ENCODE data around the gene CAVIN1.
"Not testable (repeated sequence)": the region's sequence is repeated elsewhere in the genome, so short reads cannot be mapped to it uniquely, and the experiment has no call there.

CAVIN1 gene

DNA sequence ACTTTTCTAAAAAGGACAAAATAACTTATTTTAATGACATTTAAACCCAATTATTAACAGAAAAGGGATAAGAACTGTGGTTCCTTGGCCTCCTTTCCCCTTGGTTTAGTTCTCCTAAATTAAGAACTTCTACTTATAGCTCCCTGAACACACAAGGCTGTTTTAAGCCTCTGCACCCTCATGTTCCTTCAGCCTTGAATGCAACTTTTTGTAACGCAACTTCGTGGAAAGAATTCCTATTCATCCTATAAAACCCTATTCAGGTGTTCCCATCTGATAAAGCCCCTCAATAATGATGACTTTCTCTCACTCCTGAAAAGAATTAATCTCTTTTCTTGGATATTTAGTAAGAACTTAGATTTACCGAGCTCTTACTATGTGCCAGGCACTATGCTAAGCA, 41.2 kb downstream of the CAVIN1 start:
- no peak for DNase-seq (ENCODE audit: low read depth in 1 of 2, low spot score in 1 of 2)

DNA sequence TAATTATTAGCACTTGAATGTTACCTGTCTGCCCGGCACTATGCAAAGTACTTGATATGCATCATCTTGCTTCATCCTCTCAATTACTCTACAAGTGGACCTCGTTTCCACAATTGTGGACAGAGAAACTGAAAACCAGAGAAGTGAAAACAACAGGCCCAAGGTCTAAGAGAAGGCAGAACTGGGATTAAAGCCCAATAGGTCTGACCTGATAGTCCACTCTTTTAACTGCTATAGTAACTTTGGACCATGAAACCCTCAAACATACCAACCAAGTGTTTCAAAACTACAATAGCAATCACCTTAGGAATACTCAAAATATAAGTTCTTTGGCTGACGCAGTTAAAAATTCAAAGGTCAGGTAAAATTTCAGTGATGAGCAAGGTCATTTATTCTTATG, 42.1 kb downstream of the CAVIN1 start:
- no peak for DNase-seq (ENCODE audit: low read depth in 1 of 2, low spot score in 1 of 2)

DNA sequence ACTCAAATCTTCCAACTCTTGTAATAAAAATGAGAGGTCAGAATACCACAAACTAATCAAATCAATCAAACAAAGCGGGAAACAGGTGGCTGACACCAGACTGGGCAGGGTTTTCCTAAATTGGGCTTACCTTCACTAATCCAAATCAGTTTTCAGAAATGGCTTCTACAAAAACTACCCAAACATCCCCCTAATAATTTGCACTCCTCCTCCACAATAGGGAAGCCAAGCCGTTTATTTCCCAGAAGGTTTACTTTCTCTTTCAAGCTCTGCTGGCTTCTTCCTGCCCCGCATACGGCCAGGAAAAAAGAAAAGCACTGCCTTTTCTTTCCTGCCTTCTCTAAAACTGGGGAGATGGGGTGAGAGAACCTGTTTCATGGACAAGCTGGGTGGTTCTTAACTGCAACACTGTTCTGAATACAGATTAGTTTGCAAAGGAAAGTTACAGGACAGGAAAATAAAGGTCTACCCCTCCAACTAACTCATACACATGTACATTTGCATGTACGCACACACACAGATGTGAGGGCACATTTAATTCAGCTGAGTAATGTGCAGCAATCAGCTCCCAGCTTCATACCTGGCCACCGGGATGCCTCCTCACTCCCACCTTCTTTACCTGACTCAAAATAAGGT, 44.0 kb downstream of the CAVIN1 start:
- no peak for DNase-seq (ENCODE audit: low read depth in 1 of 2, low spot score in 1 of 2)

DNA sequence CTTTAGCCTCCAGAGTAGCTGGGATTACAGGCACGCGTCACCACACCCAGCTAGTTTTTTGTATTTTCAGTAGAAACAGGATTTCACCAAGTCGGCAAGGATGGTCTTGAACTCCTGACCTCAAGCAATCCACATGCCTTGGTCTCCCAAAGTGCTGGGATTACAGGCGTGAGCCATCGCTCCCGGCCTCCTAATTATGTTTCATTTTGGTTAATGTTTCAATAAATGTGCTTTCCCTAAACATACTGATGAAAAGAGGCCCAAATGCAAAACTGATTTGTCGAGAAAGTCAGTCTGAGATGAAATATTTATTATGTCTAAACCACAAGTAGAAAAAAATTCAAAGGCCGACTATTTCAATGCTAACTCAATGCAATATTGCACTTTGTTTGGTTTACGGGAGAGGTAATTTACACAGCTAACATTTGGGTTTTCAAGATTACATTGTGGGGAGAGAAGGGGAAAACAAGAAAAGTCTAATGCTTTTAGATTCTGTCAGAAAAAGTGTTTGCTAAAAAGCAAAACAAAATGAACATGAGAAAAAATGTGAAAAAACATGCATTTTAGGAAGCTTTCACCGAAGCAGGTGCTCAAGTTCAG, 44.6 kb downstream of the CAVIN1 start:
- no peak for DNase-seq (ENCODE audit: low read depth in 1 of 2, low spot score in 1 of 2)

DNA sequence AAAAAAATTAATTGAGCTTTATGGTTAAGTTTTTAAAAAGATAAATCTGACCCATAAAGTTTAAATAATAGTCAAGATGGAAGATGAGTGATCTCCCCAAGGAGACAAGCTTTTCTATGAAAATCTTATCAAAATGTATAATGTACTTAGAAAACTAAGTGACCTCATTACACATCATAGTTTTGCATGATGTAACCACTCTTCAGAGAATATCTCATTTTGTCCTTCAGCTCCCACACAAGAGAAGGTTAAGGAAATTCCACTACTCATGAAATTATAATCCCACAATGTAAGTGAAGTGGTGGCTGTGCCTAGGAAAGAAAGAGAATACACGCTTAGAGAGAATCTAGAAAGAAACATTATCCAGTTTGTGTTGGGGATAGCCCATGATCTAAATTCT, 49.2 kb downstream of the CAVIN1 start:
- no peak for DNase-seq (ENCODE audit: low read depth in 1 of 2, low spot score in 1 of 2)

DNA sequence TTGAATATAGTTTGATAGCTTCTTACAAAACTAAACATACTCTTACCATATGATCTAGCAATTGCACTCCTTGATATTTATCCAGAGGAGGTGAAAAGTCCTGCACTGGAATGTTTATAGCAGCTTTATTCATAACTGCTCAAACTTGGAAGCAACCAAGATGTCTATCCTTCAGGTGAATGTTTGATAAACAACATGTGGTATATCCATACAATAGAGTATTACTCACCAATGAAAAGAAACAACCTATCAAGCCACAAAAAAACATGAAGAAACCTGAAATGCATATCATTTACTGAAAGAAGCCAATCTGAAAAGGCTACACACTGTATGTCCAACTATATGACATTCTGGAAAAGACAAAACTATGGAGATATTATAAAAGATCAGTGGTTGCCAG, 50.9 kb downstream of the CAVIN1 start:
- no peak for DNase-seq (ENCODE audit: low read depth in 1 of 2, low spot score in 1 of 2)

DNA sequence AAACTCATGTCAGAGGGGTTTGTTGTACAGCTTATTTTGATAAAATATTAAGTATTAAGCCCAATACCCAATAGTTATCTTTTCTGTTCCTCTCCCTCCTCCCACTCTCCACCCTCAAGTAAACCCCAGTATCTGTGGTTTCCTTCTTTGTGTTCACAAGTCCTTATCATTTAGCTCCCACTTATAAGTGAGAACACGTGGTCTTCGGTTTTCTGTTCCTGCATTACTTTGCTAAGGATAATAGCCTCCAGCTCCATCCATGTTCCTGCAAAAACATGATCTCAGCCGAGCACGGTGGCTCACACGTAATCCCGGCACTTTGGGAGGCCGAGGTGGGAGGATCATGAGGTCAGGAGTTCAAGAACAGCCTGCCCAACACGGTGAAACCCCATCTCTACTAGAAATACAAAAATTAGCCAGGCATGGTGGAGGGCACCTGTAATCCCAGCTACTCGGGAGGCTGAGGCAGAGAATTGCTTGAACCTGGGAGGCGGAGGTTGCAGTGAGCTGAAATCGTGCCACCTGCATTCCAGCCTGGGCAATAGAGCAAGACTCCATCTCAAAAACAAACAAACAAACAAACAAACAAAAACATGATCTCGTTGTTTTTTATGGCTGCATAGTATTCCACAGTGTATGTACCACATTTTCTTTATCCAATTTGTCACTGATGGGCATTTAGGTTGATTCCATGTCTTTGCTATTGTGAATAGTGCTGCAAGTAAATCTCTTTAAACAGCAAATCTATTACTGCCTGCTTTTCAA, 54.1 kb downstream of the CAVIN1 start:
- not testable (repeated sequence) for DNase-seq (ENCODE audit: low read depth in 1 of 2, low spot score in 1 of 2)

DNA sequence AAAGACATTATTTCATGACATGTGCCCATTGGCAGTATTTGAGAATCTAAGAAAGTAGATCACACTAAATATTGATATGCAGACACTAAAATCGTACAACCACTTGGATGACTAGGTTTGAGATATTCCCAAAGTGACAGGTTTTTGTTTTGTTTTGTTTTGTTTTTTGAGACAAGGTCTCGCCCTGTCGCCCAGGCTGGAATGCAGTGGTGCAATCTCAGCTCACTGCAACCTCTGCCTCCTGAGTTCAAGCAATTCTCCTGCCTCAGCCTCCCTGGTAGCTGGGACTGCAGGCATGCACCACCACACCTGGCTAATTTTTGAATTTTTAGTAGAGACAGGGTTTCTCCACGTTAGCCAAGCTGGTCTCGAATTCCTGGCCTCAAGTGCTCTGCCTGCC, 54.7 kb downstream of the CAVIN1 start:
- not testable (repeated sequence) for DNase-seq (ENCODE audit: low read depth in 1 of 2, low spot score in 1 of 2)

DNA sequence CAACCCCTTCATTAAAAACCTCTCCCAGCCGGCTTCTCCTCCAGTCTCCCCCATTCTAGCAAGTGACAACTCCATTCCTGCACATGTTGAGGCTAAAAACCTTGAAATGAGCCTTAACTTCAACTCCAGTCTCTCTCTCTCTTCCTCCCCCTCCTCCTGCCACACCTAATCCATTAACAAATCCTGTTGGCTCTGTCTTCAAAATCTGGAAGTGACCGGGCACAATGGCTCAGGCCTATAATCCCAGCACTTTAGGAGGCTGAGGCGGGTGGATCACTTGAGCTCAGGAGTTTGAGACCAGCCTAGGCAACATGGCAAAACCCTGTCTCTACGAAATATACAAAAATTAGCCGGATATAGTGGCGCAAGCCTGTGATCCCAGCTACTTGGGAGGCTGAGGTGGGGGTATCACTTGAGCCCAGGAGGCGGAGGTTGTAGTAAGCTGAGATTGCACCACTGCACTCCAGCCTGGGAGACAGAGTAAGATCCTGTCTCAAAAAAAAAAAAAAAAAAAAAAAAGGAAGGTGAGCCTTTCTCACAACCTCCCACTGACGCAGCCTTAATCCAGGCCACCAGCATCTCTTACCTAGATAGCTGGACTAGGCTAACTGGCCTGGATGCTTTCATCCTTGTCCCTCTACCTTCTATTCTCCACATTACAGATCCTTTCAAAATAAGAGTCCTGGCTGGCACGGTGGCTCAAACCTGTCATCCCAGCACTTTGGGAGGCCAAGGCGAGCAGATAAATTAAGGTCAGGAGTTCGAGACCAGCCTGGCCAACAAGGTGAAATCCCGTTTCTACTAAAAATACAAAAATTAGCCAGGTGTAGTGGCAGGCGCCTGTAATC, 56.7 kb downstream of the CAVIN1 start:
- DNase-seq (ENCODE audit: low read depth in 1 of 2, low spot score in 1 of 2) = not testable (repeated sequence)

DNA sequence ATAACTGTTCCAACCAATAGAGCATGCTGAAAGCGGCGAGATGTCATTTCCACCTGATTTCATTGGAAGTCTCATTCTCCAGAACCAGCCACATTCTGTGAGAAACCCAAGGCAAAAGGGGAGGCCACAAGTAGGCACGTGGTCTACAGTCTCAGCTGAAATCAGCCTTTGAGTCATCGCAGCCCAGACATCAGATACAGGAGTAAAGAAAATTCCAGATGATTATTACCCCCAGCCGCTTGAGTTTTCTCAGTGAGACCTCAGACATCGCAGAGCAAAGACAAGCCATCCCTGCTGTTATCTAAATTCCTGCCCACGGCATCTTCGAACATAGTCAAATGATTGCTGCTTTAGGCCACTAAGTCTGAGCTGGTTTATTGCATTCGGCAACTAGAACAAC, 57.9 kb downstream of the CAVIN1 start:
- no peak for DNase-seq (ENCODE audit: low read depth in 1 of 2, low spot score in 1 of 2)

DNA sequence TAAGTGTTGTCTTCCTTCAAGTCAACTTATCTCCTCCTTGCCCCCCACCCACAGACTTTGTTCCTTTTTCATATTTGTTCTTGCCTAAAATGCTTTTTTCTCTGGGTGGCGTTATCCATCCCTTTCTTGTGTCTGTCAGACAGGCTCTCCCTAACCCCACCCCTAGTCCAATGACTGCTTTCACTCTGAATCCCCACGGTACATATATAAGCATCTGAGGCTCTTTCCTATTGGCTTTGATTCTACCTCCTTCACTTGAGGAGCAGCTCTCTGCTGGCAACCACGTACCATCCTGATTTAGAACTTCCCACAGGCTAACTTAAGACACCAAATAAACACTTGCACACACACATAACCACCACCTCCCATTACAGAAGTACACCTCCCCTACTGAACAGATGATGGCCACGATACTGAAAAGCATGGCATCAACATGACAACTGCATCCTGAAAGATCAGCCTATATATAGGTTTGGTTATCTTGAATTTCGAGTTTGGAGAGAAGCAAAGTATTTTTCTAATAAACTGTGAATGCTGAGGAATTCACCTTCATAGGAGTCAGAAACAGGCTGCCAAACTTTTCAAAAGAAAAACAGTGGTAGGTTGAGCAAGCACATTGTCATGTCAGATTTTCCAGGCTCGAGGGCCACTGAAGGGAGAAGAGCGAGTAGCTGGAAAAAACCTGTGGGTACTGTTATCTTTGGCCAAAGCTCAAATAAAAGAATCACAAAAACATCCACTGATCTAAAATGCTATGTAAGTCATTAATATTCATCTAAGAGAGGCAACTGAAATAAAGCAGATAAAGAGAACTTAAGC, 59.1 kb downstream of the CAVIN1 start:
- no peak for DNase-seq (ENCODE audit: low read depth in 1 of 2, low spot score in 1 of 2)

DNA sequence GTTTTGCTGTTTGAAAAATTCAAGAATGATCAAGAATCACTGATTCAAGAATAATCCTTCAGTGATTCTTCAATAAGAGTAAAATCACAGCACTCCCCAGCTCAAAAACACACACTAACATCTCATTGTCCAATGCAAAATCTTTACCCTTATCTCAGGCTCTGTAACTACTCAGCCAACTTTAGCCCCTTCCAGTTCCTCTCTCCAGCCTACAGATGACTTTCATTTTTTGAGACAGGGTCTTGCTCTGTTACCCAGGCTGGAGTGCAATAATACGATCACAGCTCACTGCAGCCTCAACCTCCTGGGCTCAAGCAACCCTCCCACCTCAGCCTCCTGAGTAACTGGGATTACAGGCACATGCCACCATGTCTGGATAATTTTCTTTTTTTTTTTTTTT, 59.8 kb downstream of the CAVIN1 start:
- DNase-seq (ENCODE audit: low read depth in 1 of 2, low spot score in 1 of 2) = no peak

DNA sequence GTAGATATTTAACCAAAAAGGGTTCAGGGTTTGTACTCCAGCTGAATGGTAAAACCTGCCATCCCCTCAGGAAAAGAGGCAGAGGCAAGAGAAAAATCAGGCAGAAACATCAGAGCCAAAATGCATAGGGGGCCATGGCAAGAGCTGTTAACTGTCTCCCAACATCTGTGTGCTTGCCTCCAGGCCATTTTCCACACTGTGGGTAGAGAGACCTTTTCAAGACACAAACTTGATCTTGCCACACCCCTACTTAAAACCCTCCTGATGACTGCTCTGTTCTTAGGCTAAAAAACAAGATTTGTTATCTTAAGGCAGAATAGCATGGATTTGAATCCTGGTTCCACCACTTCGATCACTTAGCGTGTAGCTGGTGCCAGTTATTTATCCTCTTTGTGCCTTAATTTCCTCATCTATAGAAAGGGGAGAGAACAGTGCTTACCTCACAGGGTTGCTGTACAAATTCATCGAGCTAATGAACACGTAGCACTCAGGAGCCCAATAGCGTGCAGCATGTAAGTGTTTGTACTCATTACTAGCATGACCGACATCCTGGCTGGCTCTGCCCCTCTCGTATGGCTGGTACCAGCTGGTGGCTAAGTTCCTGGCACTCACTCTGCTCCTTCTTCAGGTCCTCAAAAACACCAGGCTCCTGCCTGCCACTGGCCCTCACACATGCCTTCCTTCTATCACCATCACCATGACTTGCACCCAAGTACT, 60.7 kb downstream of the CAVIN1 start:
- no peak for DNase-seq (ENCODE audit: low read depth in 1 of 2, low spot score in 1 of 2)

DNA sequence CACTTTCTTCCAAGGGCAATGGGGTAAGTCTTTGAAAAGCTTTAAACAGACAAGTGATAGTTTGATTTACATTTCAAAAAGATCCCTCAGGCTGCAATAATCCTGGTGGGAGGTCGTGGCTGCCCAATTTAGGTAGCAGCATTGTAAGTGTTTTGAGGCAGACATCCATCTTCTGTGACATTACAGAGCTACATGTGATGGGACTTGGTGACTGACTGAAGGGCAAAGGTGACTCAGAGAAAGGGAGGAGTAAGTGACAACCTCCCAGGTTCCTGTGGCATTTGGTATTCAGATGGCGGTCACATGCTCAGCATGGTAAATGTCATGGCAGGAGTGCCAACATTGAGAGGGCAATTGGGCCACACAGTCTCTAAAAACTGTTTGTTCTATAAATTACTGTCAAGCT, 61.3 kb downstream of the CAVIN1 start:
- DNase-seq (ENCODE audit: low read depth in 1 of 2, low spot score in 1 of 2) = peak in 1 of 2 donors; percentile 18

DNA sequence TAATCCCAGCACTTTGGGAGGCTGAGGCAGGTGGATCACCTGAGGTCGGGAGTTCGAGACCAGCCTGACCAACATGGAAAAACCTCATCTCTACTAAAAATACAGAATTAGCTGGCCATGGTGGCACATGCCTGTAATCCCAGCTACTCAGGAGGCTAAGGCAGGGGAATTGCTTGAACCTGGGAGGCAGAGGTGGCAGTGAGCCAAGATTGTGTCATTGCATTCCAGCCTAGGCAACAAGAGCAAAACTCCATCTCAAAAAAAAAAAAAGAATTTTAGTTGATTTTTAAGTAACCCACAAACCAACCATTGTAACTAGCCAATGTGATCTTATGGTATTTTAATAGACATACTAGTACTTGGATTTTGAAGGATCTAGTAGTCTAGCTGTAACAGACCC, 62.7 kb downstream of the CAVIN1 start:
- not testable (repeated sequence) for DNase-seq (ENCODE audit: low read depth in 1 of 2, low spot score in 1 of 2)

DNA sequence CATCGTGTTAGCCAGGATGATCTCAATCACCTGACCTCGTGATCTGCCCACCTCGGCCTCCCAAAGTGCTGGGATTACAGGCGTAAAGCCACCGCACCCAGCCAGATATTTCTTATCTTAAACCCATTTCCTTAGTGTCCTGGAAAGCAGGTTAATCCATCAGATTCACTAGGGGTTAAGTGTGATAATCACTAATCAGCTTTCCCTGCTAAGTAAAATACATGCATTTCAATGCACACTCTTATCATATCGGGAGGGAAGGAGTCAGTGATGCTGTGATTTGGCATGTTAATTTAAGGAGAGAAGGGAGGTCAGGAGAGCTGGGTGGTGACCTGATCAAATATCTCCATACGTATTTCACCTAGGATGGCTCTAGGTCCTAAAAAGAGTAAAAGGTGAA, 63.9 kb downstream of the CAVIN1 start:
- DNase-seq (ENCODE audit: low read depth in 1 of 2, low spot score in 1 of 2) = no peak

DNA sequence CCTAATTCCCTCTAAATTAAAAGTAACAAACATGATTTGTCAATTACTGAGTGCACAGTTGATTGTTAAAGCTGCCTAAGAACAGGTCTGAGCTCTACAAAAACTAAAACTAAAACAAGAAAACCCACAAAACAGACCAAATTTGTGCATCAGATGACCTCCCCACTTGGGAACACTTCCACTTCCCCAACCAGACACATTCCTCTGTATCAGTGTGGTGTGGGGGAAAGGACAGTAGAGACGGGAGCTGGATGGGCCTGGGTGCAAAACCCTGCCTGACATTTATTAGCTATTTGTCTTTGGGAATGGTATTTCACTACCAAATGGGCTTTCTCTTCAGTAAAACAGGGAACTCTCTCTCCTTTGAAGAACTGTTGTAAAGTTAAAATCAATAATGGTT, 64.6 kb downstream of the CAVIN1 start:
- no peak for DNase-seq (ENCODE audit: low read depth in 1 of 2, low spot score in 1 of 2)

DNA sequence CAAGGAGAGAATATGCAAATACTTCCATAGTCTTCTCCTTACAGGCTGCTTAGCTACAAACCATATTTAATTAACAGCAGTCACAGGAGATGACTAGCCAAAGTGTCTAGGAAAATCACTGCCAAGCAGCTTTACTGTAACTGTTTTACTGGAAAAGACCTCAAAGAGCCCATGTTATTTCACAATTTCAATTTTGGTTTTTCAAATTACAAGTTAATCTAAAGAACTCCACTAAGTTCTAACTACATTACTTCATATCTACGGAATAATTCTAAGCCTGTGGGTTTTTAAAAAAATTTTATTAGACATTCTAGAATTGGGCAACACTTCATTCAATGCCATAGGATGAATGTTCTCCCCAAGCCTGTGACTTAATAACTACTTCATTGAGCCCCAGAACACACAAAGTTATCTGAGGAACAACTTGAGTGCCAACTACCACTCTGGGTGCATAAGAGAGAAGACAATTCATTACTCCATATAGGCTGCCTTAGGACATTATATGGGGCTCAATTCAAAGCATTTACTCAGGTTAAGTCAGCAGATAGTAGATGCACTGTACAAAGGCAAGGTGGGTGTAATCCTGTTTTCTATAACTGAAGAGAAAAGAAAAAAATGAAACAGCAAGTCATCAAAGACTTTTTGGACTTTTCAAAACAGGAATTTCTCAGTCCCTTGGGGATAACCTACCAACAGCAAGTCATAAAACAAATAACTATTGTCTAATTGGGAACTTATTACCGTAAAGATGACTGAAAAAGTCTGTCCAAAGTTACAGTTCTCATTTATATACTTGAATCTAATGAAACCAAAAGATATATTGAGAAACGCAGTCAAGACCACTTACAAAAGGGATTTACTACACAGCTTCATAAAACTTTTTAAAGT, 67.9 kb downstream of the CAVIN1 start:
- DNase-seq (ENCODE audit: low read depth in 1 of 2, low spot score in 1 of 2) = no peak

Data from stimulated activated CD4-positive, alpha-beta T cell treated with anti-CD3 and anti-CD28 coated beads, Interleukin-15, amount 100 ng/mL, for 1 hour (primary cell).